Right renal pelvis (tissue), 4 donors: ENCODE results near the gene GMEB2. TPM values are rescaled to one million over a fixed set of nuclear protein-coding genes. Genes with fewer than 3 reads are reported as not detected.
"Not testable (repeated sequence)": the region's sequence is repeated elsewhere in the genome, so short reads cannot be mapped to it uniquely, and the experiment has no call there.

ENCODE experiments used
- DNase-seq, 4 donors: peaks; one replicate each; pipeline ENCODE4 v3.0.0-alpha.2; 2013; ENCODE audit warnings: low read depth in 4 of 4, low spot score in 3 of 4, missing footprints in 1 of 4
- polyA plus RNA-seq, 4 donors: library from polyadenylated mRNA; unstranded; fragments of 120-200 nt; gene quantifications; one replicate each; pipeline ENCODE4 v1.2.1, GENCODE V29; 2013; ENCODE audit not compliant: insufficient read length in 4 of 4

Gene GMEB2
- polyA plus RNA-seq, 4 donors = 9.4 to 12.7 (median 10.7) TPM

GRCh38 chr20:63657937-63658748 lies 31.2 kb upstream of the GMEB2 start, which contains the start of gene RTEL1:
Gene RTEL1, plus strand, starts transcription at chr20:63658312. Its CDS starts 1,091 bp downstream, at chr20:63659403.
- DNase-seq = peak; percentile 83 to 91 (median 86)

GRCh38 chr20:63657260-63657936 lies 30.5 kb upstream of the GMEB2 start:
- no peak for DNase-seq

GRCh38 chr20:63656451-63656850 lies 29.6 kb upstream of the GMEB2 start:
- DNase-seq = no peak

- DNase-seq = no peak
These were observed 28.3 kb upstream of the GMEB2 start for GRCh38 chr20:63655249-63655648.

- DNase-seq = no peak
These were observed 27.2 kb upstream of the GMEB2 start for GRCh38 chr20:63653974-63654668.

- DNase-seq = peak; percentile 81 to 88 (median 86)
These were observed 26.4 kb upstream of the GMEB2 start, which contains the start of gene STMN3 for GRCh38 chr20:63653041-63653973. Gene STMN3, minus strand, starts transcription at chr20:63653424. Its CDS starts 79 bp downstream, at chr20:63653345.

GRCh38 chr20:63652192-63652980 lies 25.5 kb upstream of the GMEB2 start:
- no peak for DNase-seq

- no peak for DNase-seq
These were observed 25.0 kb upstream of the GMEB2 start for GRCh38 chr20:63651942-63652191.

GRCh38 chr20:63650486-63650885 lies 23.6 kb upstream of the GMEB2 start:
- DNase-seq = not testable (repeated sequence)

GRCh38 chr20:63648895-63649589 lies 22.1 kb upstream of the GMEB2 start:
- DNase-seq = no peak

- no peak for DNase-seq
These were observed 21.3 kb upstream of the GMEB2 start for GRCh38 chr20:63648190-63648589.

GRCh38 chr20:63645218-63645617 lies 18.3 kb upstream of the GMEB2 start:
- DNase-seq = no peak

GRCh38 chr20:63643946-63644345 lies 17.0 kb upstream of the GMEB2 start:
- no peak for DNase-seq

- DNase-seq = no peak
These were observed 16.6 kb upstream of the GMEB2 start for GRCh38 chr20:63643499-63643898.

- DNase-seq = no peak
These were observed 15.8 kb upstream of the GMEB2 start for GRCh38 chr20:63642527-63643247.

- DNase-seq = peak in 1 of 4 donors; percentile 75
These were observed 15.1 kb upstream of the GMEB2 start for GRCh38 chr20:63641792-63642523.

- DNase-seq = no peak
These were observed 14.4 kb upstream of the GMEB2 start for GRCh38 chr20:63641146-63641791.
